HepG2 (cell line): ENCODE results near the gene ERLEC1. TPM values are rescaled to one million over a fixed set of nuclear protein-coding genes. Genes with fewer than 3 reads are reported as not detected.

Experiments
- ATAC-seq: fragments of 200-7000 bp; cut with Tn5 transposase; 3 replicates; pipeline ENCODE4 v1.9.1; 2020; ENCODE audit warnings: mild to moderate bottlenecking, moderate library complexity
- BruUV-seq: library from RNA; stranded (reverse); fragments of 400-500 nt; replicated peaks from 2 replicates; lab custom pipeline; 2021; lab: Mats Ljungman, UMichigan
- CTCF ChIA-PET: fragments of 300-600 bp; formaldehyde crosslinking; extraction: SDS; loops from one replicate; lab custom pipeline; 2021; ENCODE audit warnings: low total read pairs, inconsistent platforms, low intra/inter-chr PET ratio; lab: Yijun Ruan, JAX
- POLR2A ChIA-PET: fragments of 350-600 bp; sonication (Branson Sonifier 250); formaldehyde crosslinking; loops from one replicate; lab custom pipeline; 2020; ENCODE audit warnings: antibody characterized with exemption, inconsistent platforms; lab: Yijun Ruan, JAX
- DNase-seq: peaks from one replicate; pipeline ENCODE4 v3.0.0-alpha.2; 2015; ENCODE audit warnings: low spot score
- FAIRE-seq: peaks from 3 replicates; lab custom pipeline; 2011; peaks lifted over from hg19 to GRCh38; lab: Jason Lieb, UNC
- H2AFZ ChIP-seq: one replicate; pipeline ENCODE4 v1.6.1; 2011; ENCODE audit warnings: low read length, inconsistent platforms
- H3K27ac ChIP-seq: fragments of 300-600 bp; 3 replicates; pipeline ENCODE4 v1.8.0; 2011; ENCODE audit warnings: mixed run types, mild to moderate bottlenecking, mixed read lengths, low read length, inconsistent platforms; ENCODE audit not compliant: insufficient read depth; ENCODE audit errors: extremely low read length
- H3K27me3 ChIP-seq, 2 experiments: fragments of 200-600 bp in 1 of 2; 2 replicates in 1 of 2; 3 replicates in 1 of 2; pipeline versions ENCODE4 v1.6.0 to v1.8.0; 2011; ENCODE audit warnings: low read length in 2 of 2, mild to moderate bottlenecking in 2 of 2, moderate library complexity in 2 of 2, inconsistent platforms in 1 of 2; ENCODE audit not compliant: insufficient read depth in 2 of 2, control insufficient read depth in 1 of 2
- H3K36me3 ChIP-seq, 2 experiments: fragments of 200-600 bp in 1 of 2; replicated peaks in 1 of 2; 2 replicates in 1 of 2; 3 replicates in 1 of 2; pipeline versions ENCODE4 v1.5.1 to v1.8.0; 2011; ENCODE audit warnings: low read length in 2 of 2, inconsistent platforms in 1 of 2; ENCODE audit not compliant: insufficient read depth in 2 of 2, control insufficient read depth in 1 of 2
- H3K4me1 ChIP-seq: 2 replicates; pipeline ENCODE4 v1.5.1; 2012; ENCODE audit warnings: low read length, inconsistent platforms; ENCODE audit not compliant: insufficient read depth
- H3K4me2 ChIP-seq: 2 replicates; pipeline ENCODE4 v1.6.0; 2011; ENCODE audit warnings: low read depth, low read length, inconsistent platforms
- H3K4me3 ChIP-seq, 3 experiments: fragments of 200-600 bp in 1 of 3; sonication (generic), shearing (Covaris generic) in 1 of 3; replicated peaks in 1 of 3; 2 replicates each; pipeline ENCODE4 v1.5.1; 2011 to 2016; ENCODE audit warnings: low read length in 3 of 3, inconsistent platforms in 2 of 3, low read depth in 2 of 3, mild to moderate bottlenecking in 2 of 3, control low read depth in 1 of 3, mixed read lengths in 1 of 3; ENCODE audit not compliant: insufficient read depth in 1 of 3
- H3K79me2 ChIP-seq: one replicate; pipeline ENCODE4 v1.6.1; 2011; ENCODE audit warnings: low read length, inconsistent platforms; ENCODE audit not compliant: insufficient read depth
- H3K9ac ChIP-seq: 2 replicates; pipeline ENCODE4 v1.6.0; 2011; ENCODE audit warnings: mild to moderate bottlenecking, low read depth, low read length, inconsistent platforms; ENCODE audit not compliant: insufficient read depth
- H3K9me3 ChIP-seq: 2 replicates; pipeline ENCODE4 v1.5.1; 2012; ENCODE audit warnings: mild to moderate bottlenecking, low read length
- H4K20me1 ChIP-seq: 2 replicates; pipeline ENCODE4 v1.6.0; 2011; ENCODE audit warnings: inconsistent platforms, mild to moderate bottlenecking, low read length, moderate library complexity; ENCODE audit not compliant: insufficient read depth
- DNMT3B ChIP-seq: conservative IDR thresholded peaks from 2 replicates; pipeline ENCODE4 v1.6.1; 2016; ENCODE audit warnings: missing biosample characterization, control low read depth
- HCFC1 ChIP-seq: fragments of 150-350 bp; IDR thresholded peaks from 2 replicates; pipeline ENCODE4 v1.6.1; 2014; ENCODE audit warnings: low read depth, low read length
- KLF13 ChIP-seq: sonication (generic); formaldehyde crosslinking; IDR thresholded peaks from 2 replicates; pipeline ENCODE4 v1.4.0; 2020; ENCODE audit warnings: mild to moderate bottlenecking, missing genetic modification reagents
- ZSCAN20 ChIP-seq: sonication (generic); formaldehyde crosslinking; IDR thresholded peaks from 2 replicates; pipeline ENCODE4 v1.4.0; 2020; ENCODE audit warnings: missing genetic modification reagents, mild to moderate bottlenecking, borderline replicate concordance
- WGBS: methylation state at CpG from one replicate; pipeline ENCODE4 v1.1.6; 2017; ENCODE audit warnings: low lambda C conversion rate; 5-methylcytosine and 5-hydroxymethylcytosine counted together
- in situ Hi-C: cut with HindIII; loops from 2 replicates; pipeline ENCODE4 v1.10.0; 2017; ENCODE audit warnings: low pct_unique_long_range_greater_than_20kb; ENCODE audit not compliant: extremely low pct_ligation_motif_present
- intact Hi-C: fragments of 100-400 bp; cut with micrococcal nuclease; formaldehyde crosslinking; loops from one replicate; pipeline ENCODE4 v1.10.0; 2022; ENCODE audit not compliant: unreplicated experiment
- polyA plus RNA-seq, 8 experiments: library from polyadenylated mRNA; depleted of rRNA in 3 of 8; stranded (reverse) in 7 of 8; unstranded in 1 of 8; fragments of >200 nt; fragmentation: Illumina TruSeq in 4 of 8; extraction: Trizol in 4 of 8; gene quantifications; 2 replicates each; pipeline versions ENCODE4 v1.2.1 to v1.2.3, GENCODE V29; 2011 to 2016; ENCODE audit warnings: low read depth in 4 of 8, missing spikeins in 1 of 8, mixed read lengths in 1 of 8; ENCODE audit not compliant: insufficient read depth in 1 of 8
- total RNA-seq, 5 experiments: library from RNA; depleted of rRNA; stranded (reverse); fragments of >200 nt; fragmentation: Illumina TruSeq; extraction: Trizol; gene quantifications; 2 replicates each; pipeline ENCODE4 v1.2.3, GENCODE V29; 2016; ENCODE audit warnings: low read depth in 1 of 5
- TF ChIP-seq, protein P1 (sequence below): sonication (generic); formaldehyde crosslinking; IDR thresholded peaks from 2 replicates; pipeline ENCODE4 v1.4.0; 2020; ENCODE audit warnings: missing genetic modification reagents, borderline replicate concordance
- TF ChIP-seq, protein P2 (sequence below): sonication (generic); formaldehyde crosslinking; IDR thresholded peaks from 2 replicates; pipeline ENCODE4 v1.4.0; 2020; ENCODE audit warnings: missing genetic modification reagents, borderline replicate concordance

ERLEC1 gene
- total and polyA plus RNA-seq, 2 of the 13 experiments (the other 11 are each of a cell fraction or from before 2014, with no cell fraction given), result 87.3 to 88.4 TPM

DNA sequence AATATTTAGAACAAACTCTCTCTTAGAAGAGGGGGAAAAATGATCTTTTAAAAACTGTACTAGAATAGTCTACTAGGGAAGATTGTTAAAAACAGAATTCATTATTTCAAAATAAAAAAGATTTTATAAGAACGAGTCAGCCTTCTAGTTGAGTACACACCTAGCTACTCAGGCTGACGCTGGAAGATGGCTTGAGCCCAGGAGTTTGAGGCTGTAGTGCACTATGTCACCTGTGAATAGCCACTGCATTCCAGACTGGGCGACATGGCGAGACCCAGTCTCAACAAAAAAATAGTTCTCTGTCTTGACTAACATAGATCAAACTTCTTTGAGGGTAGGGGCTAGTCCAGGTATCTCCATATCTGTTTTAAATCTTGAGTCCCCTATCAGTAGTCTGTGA lies 33.9 kb downstream of the ERLEC1 start:
- TF ChIP-seq, protein P1, sequence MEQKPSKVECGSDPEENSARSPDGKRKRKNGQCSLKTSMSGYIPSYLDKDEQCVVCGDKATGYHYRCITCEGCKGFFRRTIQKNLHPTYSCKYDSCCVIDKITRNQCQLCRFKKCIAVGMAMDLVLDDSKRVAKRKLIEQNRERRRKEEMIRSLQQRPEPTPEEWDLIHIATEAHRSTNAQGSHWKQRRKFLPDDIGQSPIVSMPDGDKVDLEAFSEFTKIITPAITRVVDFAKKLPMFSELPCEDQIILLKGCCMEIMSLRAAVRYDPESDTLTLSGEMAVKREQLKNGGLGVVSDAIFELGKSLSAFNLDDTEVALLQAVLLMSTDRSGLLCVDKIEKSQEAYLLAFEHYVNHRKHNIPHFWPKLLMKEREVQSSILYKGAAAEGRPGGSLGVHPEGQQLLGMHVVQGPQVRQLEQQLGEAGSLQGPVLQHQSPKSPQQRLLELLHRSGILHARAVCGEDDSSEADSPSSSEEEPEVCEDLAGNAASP (CRISPR knock-in tag), result no peak
- TF ChIP-seq, protein P2, sequence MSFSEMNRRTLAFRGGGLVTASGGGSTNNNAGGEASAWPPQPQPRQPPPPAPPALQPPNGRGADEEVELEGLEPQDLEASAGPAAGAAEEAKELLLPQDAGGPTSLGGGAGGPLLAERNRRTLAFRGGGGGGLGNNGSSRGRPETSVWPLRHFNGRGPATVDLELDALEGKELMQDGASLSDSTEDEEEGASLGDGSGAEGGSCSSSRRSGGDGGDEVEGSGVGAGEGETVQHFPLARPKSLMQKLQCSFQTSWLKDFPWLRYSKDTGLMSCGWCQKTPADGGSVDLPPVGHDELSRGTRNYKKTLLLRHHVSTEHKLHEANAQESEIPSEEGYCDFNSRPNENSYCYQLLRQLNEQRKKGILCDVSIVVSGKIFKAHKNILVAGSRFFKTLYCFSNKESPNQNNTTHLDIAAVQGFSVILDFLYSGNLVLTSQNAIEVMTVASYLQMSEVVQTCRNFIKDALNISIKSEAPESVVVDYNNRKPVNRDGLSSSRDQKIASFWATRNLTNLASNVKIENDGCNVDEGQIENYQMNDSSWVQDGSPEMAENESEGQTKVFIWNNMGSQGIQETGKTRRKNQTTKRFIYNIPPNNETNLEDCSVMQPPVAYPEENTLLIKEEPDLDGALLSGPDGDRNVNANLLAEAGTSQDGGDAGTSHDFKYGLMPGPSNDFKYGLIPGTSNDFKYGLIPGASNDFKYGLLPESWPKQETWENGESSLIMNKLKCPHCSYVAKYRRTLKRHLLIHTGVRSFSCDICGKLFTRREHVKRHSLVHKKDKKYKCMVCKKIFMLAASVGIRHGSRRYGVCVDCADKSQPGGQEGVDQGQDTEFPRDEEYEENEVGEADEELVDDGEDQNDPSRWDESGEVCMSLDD (CRISPR knock-in tag), result no peak
- TF ChIP-seq KLF13 (no peak), DNMT3B (CRISPR knock-in tag) (no peak), ZSCAN20 (CRISPR knock-in tag) (no peak), HCFC1 (no peak)
- in situ Hi-C loops (no loop called here), intact Hi-C loops (no loop called here)
- Histone ChIP-seq H3K9ac (no peak overlapping the region), H3K27ac (no peak overlapping the region), H3K4me3 (no peak overlapping the region), H3K79me2 (no peaks in the 10 kb centered on the region), H2AFZ (no peak overlapping the region), H3K36me3 (peaks cover 10 to 31% of the 10 kb centered on the region in 2 experiments), H3K4me2 (no peak overlapping the region), H4K20me1 (no peaks in the 10 kb centered on the region), H3K4me1 (peaks cover 30% of the 10 kb centered on the region), H3K9me3 (no peaks in the 10 kb centered on the region), H3K27me3 (no peaks in the 10 kb centered on the region)
- CTCF ChIA-PET, result no interaction called here
- no TSS peak for BruUV-seq
- POLR2A ChIA-PET, result no interaction called here
- 97% methylated on average over 4 of the region's 4 CpGs for WGBS
- no peak for FAIRE-seq
- peak; percentile 16; the same call in 2 of the 3 replicates for ATAC-seq
- DNase-seq, result no peak
